ENCODE measurements around the gene GNG13. TPM values are rescaled to one million over a fixed set of nuclear protein-coding genes. Genes with fewer than 3 reads are reported as not detected.
"Not testable (repeated sequence)": the region's sequence is repeated elsewhere in the genome, so short reads cannot be mapped to it uniquely, and the experiment has no call there.

GNG13 gene
- total and polyA plus RNA-seq, 9 donors: not detected

GRCh38 chr16:820748-821147, 20.2 kb upstream of the GNG13 start:
- H3K27me3 ChIP-seq: peaks cover 4% of the 10 kb centered on the region
- DNase-seq: no peak
- TF ChIP-seq POLR2A (IDR thresholded peaks at IDR 0.05) (no peak), CTCF (IDR thresholded peaks at IDR 0.05) (no peak), EP300 (IDR thresholded peaks at IDR 0.05) (no peak)
- H3K4me3 ChIP-seq: no peak overlapping the region
- intact Hi-C loops (cut with DNase I): no loop called here
- 83 to 84% (median 83%) methylated on average over 12 of the region's 12 CpGs for WGBS, 3 donors
- peaks cover 10% of the 10 kb centered on the region for H3K4me1 ChIP-seq (ENCODE audit: insufficient read depth)
- no peaks in the 10 kb centered on the region for H3K9me3 ChIP-seq
- no peak overlapping the region for H3K27ac ChIP-seq
- H3K36me3 ChIP-seq: no peaks in the 10 kb centered on the region

- WGBS, 3 donors: 69 to 80% (median 78%) methylated on average over 10 of the region's 10 CpGs
- intact Hi-C loops (cut with DNase I); H3K27me3 ChIP-seq: not testable (repeated sequence)
Observed at GRCh38 chr16:820044-820408, 19.5 kb upstream of the GNG13 start.

GRCh38 chr16:819336-820043, 19.0 kb upstream of the GNG13 start:
- intact Hi-C loops (cut with DNase I): loop anchor here in 3 of 4 donors (5.0 to 10.0 kb wide), 3 partner anchors 235 to 713 kb away; partner anchors contain the start of genes C1QTNF8 (in 1 of the 3) and TMEM204 (in 1 of the 3)
- TF ChIP-seq POLR2A (IDR thresholded peaks at IDR 0.05): no peak
- no peak for TF ChIP-seq EP300 (IDR thresholded peaks at IDR 0.05)
- TF ChIP-seq CTCF (IDR thresholded peaks at IDR 0.05): no peak
- H3K36me3 ChIP-seq: no peaks in the 10 kb centered on the region
- no peak overlapping the region for H3K27ac ChIP-seq
- peaks cover 4% of the 10 kb centered on the region for H3K27me3 ChIP-seq
- peaks cover under 1% of the 10 kb centered on the region for H3K4me1 ChIP-seq (ENCODE audit: insufficient read depth)
- H3K4me3 ChIP-seq: no peak overlapping the region
- H3K9me3 ChIP-seq: no peaks in the 10 kb centered on the region
- no peak for DNase-seq
- 68 to 75% (median 69%) methylated on average over 23 of the region's 23 CpGs for WGBS, 3 donors

More at GRCh38 chr16:820044-820408, 19.5 kb upstream of the GNG13 start:
- H3K36me3 ChIP-seq; H3K4me3 ChIP-seq; H3K9me3 ChIP-seq; DNase-seq; H3K27ac ChIP-seq; H3K4me1 ChIP-seq (ENCODE audit: insufficient read depth): not testable (repeated sequence)

- H3K4me3 ChIP-seq: no peak overlapping the region
- H3K27me3 ChIP-seq: peaks cover 4% of the 10 kb centered on the region
- H3K27ac ChIP-seq: no peak overlapping the region
- intact Hi-C loops (cut with DNase I): loop anchor here in 3 of 4 donors (5.0 to 10.0 kb wide), 3 partner anchors 236 to 714 kb away; partner anchors contain the start of genes C1QTNF8 (in 1 of the 3) and TMEM204 (in 1 of the 3)
- DNase-seq: no peak
- 64 to 80% (median 71%) methylated on average over 2 of the region's 2 CpGs for WGBS, 3 donors
- TF ChIP-seq EP300 (IDR thresholded peaks at IDR 0.05) (no peak), POLR2A (IDR thresholded peaks at IDR 0.05) (no peak), CTCF (IDR thresholded peaks at IDR 0.05) (no peak)
- H3K4me1 ChIP-seq (ENCODE audit: insufficient read depth): no peaks in the 10 kb centered on the region
- H3K36me3 ChIP-seq: no peaks in the 10 kb centered on the region
- no peaks in the 10 kb centered on the region for H3K9me3 ChIP-seq
Observed at GRCh38 chr16:818592-818991, 18.1 kb upstream of the GNG13 start.

GRCh38 chr16:818132-818531, 17.6 kb upstream of the GNG13 start:
- peaks cover 4% of the 10 kb centered on the region for H3K27me3 ChIP-seq
- H3K27ac ChIP-seq: no peak overlapping the region
- H3K36me3 ChIP-seq: no peaks in the 10 kb centered on the region
- no peak for DNase-seq
- H3K4me3 ChIP-seq: no peak overlapping the region
- intact Hi-C loops (cut with DNase I): loop anchor here in 3 of 4 donors (5.0 to 10.0 kb wide), 3 partner anchors 237 to 714 kb away; partner anchors contain the start of genes C1QTNF8 (in 1 of the 3) and TMEM204 (in 1 of the 3)
- peaks cover 2% of the 10 kb centered on the region for H3K4me1 ChIP-seq (ENCODE audit: insufficient read depth)
- WGBS, 3 donors: 71 to 83% (median 76%) methylated on average over 8 of the region's 8 CpGs
- no peaks in the 10 kb centered on the region for H3K9me3 ChIP-seq
- TF ChIP-seq EP300 (IDR thresholded peaks at IDR 0.05) (no peak), POLR2A (IDR thresholded peaks at IDR 0.05) (no peak), CTCF (IDR thresholded peaks at IDR 0.05) (no peak)

Measured in ovary (tissue), 9 donors.